Measurements from ENCODE around the gene LDLR. TPM values are rescaled to one million over a fixed set of nuclear protein-coding genes. Genes with fewer than 3 reads are reported as not detected.
"Not testable (repeated sequence)": the region's sequence is repeated elsewhere in the genome, so short reads cannot be mapped to it uniquely, and the experiment has no call there.

Gene LDLR
- polyA plus RNA-seq, 3 donors: 19.9 to 24.8 (median 23.3) TPM

GRCh38 chr19:11069561-11069960 lies 19.7 kb upstream of the LDLR start:
- DNase-seq (ENCODE audit: low read depth in 3 of 3, low spot score in 2 of 3): no peak

DNA sequence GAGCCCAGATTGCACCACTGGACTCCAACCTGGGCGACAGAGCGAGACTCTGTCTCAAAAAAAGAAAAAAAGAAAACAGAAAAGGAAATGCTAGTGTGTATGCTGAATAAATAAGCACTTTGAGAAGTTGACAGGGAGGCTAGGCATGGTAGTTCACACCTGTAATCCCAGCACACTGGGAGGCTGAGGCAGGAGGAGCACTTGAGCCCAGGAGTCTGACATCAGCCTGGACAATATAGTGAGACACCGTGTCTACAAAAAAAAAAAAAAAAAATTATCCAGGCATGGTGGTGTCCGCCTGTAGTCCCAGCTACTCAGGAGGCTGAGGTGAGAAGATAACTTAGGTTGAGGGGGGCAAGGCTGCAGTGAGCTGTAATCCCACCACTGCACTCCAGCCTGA lies 19.1 kb upstream of the LDLR start:
- DNase-seq (ENCODE audit: low read depth in 3 of 3, low spot score in 2 of 3): no peak

- no peak for DNase-seq (ENCODE audit: low read depth in 3 of 3, low spot score in 2 of 3)
These were observed 15.7 kb upstream of the LDLR start for GRCh38 chr19:11073568-11073967.

DNA sequence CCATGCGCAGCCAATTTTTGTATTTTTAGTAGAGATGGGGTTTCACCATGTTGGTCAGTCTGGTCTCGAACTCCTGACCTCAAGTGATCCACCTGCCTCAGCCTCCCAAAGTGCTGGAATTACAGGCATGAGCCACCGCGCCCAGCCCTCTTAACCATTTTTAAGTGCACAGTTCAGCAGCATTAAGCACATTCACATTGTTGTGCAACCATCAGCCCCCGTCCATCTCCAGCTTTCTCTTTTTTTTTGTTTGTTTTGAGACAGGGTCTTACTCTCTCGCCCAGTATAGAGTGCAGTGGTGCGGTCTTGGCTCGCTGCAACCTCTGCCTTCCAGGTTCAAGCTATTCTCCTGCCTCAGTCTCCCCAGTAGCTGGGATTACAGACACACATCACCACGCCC lies 12.5 kb upstream of the LDLR start:
- DNase-seq (ENCODE audit: low read depth in 3 of 3, low spot score in 2 of 3): not testable (repeated sequence)

DNA sequence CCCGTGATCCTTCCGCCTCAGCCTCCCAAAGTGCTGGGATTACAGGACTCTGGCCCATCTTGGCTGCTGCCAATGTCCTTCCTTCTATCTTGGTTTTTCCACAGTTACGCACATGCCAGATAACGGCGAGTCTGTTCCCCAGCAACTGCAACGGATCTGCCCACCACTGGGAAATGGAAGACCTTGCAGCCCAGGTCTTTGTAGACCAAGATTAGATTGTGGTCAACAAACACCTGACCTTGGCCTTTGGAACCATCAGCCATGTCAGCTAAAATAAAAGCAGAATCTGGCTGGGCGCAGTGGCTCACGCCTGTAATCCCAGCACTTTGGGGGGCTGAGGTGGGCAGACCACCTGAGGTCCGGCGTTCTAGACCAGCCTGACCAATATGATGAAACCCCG lies 10.4 kb upstream of the LDLR start:
- no peak for DNase-seq (ENCODE audit: low read depth in 3 of 3, low spot score in 2 of 3)

DNA sequence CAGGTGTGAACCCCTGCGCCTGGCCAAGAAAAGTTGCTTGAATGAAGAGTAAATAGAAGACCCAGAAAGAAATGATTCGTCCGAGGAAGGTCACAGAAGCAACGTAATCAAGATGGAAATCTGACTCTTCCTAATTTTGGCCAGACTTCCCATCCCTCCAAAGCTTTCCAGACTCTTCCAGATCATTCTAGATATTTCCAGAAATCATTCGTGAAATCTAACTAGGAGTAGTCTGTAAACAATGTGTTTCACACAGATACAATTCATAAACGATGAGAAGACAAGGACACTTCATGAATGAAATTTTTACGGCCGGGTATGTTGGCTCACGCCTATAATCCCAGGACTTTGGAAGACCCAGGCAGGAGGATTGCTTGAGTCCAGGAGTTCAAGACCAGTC lies 9.3 kb upstream of the LDLR start:
- DNase-seq (ENCODE audit: low read depth in 3 of 3, low spot score in 2 of 3): no peak

- DNase-seq (ENCODE audit: low read depth in 3 of 3, low spot score in 2 of 3): no peak
These were observed 1.3 kb upstream of the LDLR start for GRCh38 chr19:11087870-11088505.

- no peak for DNase-seq (ENCODE audit: low read depth in 3 of 3, low spot score in 2 of 3)
These were observed 583 bp upstream of the LDLR start for GRCh38 chr19:11088506-11089253.

DNA sequence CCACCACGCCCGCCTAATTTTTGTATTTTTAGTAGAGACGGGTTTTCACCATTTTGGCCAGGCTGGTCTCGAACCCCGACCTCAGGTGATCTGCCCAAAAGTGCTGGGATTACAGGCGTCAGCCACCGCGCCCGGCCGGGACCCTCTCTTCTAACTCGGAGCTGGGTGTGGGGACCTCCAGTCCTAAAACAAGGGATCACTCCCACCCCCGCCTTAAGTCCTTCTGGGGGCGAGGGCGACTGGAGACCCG lies 676 bp downstream of the LDLR start:
- not testable (repeated sequence) for DNase-seq (ENCODE audit: low read depth in 3 of 3, low spot score in 2 of 3)

- peak; percentile 77 to 91 (median 83) for DNase-seq (ENCODE audit: low read depth in 3 of 3, low spot score in 2 of 3)
These were observed 1.2 kb downstream of the LDLR start for GRCh38 chr19:11090264-11090996.

GRCh38 chr19:11090997-11091702 lies 1.9 kb downstream of the LDLR start:
- DNase-seq (ENCODE audit: low read depth in 3 of 3, low spot score in 2 of 3): no peak

DNA sequence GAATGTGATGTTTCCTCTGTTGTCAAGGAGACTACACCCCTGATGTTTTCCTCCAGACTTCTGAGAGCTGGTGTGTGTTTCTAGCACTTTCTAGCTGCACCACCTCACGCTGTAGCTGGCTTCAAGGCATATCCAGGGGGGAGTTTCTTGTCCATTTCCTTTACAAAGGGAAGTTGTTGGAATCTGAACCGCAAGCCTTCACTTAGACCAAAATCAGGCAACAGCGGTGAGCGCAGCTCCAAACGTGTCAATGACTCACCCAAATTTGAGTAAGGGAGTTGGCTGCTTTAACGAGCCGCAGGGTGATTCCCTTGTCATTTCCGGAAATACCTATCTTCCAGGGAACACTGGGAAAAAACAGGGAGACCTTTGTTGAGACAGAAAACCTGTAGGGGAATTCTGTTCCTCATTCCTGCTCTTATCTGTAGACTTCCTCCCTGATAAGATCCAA lies 2.5 kb downstream of the LDLR start:
- DNase-seq (ENCODE audit: low read depth in 3 of 3, low spot score in 2 of 3): peak in 1 of 3 donors; percentile 24

- no peak for DNase-seq (ENCODE audit: low read depth in 3 of 3, low spot score in 2 of 3)
These were observed 2.9 kb downstream of the LDLR start for GRCh38 chr19:11092181-11092538.

GRCh38 chr19:11093689-11094238 lies 4.5 kb downstream of the LDLR start:
- DNase-seq (ENCODE audit: low read depth in 3 of 3, low spot score in 2 of 3): no peak

GRCh38 chr19:11094520-11094894 lies 5.2 kb downstream of the LDLR start:
- DNase-seq (ENCODE audit: low read depth in 3 of 3, low spot score in 2 of 3): no peak

DNA sequence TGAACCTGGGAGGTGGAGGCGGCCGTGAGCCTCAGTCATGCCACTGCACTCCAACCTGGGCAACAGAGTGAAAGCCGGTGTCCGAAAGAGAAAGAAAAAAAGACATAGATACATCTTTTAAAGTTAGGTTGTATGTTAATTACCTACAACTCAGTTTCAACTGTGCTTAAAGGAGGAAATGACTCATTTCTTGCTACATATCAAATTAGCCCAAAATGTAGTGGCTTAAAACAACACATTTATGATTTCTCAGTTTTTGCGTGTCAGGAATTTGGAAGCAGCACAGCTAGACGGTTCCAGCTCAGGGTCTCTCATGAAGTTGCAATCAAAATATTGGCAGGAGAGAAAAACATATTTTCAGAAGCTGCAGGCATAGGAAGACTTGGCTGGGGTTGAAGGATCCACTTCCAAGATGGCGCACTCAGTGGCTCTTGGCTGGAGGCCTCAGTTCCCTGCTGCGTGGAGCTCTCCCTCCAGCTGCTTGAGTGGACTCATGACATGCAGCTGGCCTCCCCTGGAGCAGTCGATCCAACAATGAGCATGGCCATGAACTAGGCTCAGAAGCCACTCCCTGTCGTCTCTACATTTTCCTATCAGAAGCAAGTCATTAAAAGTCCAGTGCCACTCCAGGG lies 7.1 kb downstream of the LDLR start:
- no peak for DNase-seq (ENCODE audit: low read depth in 3 of 3, low spot score in 2 of 3)

DNA sequence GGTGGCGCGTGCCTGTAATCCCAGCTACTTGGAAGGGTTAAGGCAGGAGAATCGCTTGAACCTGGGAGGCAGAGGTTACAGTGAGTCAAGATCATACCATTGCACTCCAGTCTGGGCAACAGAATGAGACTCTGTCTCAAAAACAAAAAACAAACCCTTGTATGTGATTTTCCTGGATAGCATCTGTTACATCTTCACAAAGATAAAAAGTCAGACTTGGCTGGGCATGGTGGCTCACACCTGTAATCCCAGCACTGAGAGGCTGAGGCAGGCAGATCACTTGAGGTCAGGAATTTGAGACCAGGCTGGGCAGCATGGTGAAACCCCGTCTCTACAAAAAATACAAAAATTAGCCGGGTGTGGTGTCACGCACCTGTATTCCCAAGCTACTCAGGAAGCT lies 8.1 kb downstream of the LDLR start:
- DNase-seq (ENCODE audit: low read depth in 3 of 3, low spot score in 2 of 3): not testable (repeated sequence)

DNA sequence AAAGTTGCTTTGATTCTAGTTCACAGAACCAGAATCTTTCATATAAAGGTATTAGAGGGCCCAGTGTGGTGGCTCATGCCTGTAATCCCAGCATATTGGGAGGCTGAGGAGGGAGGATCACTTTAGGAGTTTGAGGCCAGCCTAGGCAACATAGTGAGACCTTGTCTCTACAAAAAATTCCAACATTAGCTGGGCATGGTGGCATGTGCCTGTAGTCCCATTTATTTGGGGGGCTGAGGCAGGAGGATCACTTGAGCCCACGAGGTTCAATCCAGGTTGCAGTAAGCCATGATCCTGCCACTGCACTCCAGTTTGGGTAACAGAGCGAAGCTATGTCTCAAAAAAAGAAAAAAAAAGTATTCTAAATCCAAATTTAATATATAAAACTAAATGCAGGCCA lies 9.1 kb downstream of the LDLR start:
- DNase-seq (ENCODE audit: low read depth in 3 of 3, low spot score in 2 of 3): no peak

GRCh38 chr19:11098861-11099260 lies 9.6 kb downstream of the LDLR start:
- no peak for DNase-seq (ENCODE audit: low read depth in 3 of 3, low spot score in 2 of 3)

GRCh38 chr19:11100049-11100448 lies 10.8 kb downstream of the LDLR start:
- no peak for DNase-seq (ENCODE audit: low read depth in 3 of 3, low spot score in 2 of 3)

DNA sequence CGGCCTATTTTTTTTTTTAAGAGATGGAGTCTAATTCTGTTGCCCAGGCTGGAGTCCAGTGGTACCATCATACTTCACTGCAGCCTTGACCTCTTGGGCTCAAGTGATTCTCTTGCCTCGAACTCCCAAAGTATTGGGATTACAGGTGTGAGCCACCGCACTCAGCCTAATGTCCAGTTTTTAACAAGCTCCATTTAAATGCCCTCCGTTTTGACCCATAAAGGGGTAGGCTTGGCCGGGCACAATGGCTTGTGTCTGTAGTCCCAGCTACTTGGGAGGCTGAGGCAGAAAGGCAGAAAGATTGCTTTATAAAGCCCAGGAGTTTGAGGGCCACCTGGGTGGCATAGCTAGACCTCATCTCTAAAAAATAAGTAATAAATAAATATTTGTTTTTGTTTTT lies 11.8 kb downstream of the LDLR start:
- no peak for DNase-seq (ENCODE audit: low read depth in 3 of 3, low spot score in 2 of 3)

Measured in right renal cortex interstitium (tissue), 3 donors.